Measurements from ENCODE around the gene PHLDB1. TPM values are rescaled to one million over a fixed set of nuclear protein-coding genes. Genes with fewer than 3 reads are reported as not detected.

Gene PHLDB1
- total RNA-seq, 1 donor from 2014 or later = 93.1 TPM

DNA sequence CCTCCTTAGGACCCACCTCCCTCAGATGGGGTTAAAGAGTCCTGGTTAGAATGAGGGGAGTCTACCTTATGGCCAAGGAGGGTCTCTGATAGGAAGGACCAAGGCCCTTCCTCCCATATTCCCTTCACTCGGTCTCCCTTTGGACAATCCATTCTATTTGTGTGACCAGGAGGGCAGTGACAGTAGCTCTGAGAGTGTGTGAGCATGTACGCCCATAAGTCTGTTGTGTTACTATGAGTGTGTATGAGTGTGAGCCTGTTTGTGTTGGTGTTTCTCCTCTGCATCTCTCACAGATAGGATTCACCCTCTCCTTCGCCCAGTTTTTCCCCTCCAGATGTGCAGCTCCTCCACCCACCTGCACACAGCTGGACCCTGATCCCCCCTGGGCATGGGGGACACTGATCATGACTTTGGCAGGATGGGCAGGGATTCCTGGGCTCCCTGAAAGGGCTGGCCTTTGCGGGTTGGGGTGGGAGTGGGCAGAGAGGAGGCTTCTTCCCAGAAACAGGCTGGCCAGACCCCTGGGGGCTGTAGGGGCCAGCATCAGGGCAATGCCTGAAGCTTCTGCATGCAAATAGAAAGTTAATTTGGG is 14.5 kb downstream of the PHLDB1 start:
- DNase-seq (ENCODE audit: low spot score) = no peak

DNA sequence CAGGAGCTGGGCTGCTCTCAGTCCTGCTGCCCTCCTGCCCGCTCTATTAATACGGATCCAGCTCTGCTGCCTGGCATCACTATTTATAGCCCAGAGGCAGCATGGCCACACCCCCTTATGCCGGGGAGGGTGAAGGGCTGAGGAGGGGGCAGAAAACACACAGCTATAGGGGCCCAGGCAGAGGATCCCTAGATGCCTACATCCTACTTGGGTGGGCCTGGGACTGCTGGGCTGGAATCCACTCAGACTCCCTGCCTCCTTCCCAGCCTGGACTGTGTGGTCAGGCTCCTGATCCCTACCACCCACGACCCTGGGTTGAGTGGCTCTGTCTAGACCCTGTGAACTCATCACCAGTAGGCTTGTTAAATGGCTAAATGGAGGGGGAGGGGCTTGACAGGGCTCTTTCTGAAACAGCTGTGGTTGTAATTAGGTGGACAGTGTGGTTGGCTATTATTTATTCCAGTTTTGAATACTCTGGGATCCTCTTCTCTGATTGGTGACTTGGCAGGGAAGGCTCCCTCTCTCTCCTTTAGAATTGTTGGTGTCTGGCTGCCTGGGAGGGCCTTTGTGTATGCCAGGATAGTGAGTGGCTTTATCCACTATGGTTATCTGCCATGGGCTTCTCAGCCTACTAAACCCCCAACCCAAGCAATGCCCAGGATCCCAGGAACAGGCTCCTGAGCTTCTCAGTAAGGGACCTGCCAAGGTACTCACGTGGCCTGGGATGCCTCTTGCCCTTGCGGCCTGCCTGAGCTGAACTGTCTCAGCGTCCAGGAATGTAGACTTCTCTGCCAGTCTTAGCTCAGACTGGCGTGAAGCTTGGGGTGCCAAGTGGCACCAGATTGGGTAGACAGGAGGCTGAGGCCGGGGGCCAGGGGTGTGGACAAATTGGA is 15.2 kb downstream of the PHLDB1 start:
- no peak for DNase-seq (ENCODE audit: low spot score)

DNA sequence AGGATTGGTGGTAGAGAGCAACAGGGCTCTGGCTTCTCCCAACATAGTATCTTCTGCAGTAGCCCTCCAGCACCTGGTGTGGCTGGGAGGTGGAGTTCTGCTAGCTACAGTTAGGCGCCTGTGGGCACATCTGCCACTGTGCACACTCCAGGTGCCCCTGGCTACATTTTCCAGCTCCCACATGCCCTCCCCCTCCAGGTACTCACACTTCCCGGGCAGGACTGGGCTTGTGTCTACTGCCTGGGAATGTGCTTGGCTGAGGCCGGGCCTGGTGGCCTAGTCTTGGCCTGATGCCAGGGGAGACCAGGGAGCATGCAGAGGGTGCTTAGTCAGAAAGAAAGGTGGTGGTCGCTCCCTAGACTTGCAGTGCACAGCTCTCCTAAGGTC is 15.8 kb downstream of the PHLDB1 start:
- peak; percentile 79 for DNase-seq (ENCODE audit: low spot score)

DNA sequence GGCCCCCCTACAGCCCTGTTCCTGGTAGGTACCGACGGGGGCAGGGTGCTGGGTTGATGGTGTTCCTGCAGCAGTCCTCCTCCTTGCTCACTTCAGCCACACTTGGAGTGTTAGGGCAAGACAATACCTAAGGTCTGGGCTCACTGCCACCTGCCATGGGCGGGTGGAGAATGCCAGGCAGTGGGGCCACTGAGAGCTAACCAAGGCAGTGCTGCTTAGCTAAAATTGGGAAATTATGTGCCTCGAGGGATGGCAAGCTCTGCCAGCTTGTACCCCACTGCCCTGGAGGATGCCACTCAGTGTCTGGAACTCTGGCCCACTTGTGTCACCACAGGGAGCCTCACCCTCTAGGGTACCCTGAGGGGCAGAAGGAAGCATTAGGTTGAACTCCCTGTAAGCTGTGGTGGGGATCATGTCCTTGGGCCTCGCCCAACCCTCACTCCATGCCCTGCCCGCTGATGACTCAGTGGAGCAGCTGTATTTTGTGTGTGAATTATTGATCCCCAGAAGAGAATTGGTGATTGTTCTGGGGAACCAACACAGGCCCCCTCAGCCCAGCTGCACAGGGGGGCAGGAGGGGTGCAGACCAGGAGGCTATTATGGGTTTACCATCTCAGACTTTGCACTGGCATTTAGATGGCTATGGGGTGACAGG is 17.7 kb downstream of the PHLDB1 start:
- no peak for DNase-seq (ENCODE audit: low spot score)

DNA sequence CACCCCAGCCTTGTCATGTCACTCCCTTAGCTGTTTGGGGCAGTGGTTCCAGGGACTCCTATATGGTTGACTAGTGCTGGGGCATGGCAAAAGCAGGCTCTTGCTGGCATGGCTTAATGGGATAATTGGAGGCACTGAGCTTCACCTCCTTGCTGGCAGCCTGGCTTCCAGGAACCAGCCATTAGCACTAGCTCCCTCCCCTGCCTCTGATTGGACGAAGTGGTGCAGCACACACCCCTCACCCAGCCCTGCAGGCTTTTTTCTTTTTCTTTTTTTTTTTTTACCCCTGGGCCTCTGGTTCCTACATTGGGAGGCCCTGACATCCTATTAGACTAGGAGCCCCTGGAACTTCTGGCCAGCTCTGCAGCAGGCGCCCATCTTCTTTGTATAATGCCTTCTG is 18.6 kb downstream of the PHLDB1 start:
- DNase-seq (ENCODE audit: low spot score) = no peak

DNA sequence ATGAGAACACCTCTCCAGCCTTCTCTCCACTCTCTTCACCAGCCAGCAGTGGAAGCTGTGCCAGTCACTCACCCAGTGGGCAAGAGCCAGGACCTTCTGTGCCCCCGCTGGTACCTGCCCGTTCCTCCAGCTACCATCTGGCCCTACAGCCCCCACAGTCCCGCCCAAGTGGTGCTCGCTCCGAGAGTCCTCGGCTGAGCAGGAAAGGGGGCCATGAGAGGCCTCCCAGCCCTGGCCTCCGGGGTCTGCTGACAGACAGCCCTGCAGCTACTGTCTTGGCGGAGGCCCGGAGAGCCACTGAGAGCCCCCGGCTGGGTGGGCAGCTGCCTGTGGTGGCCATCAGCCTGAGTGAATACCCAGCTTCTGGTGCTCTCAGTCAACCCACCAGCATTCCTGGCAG is 20.2 kb downstream of the PHLDB1 start:
- no peak for DNase-seq (ENCODE audit: low spot score)

DNA sequence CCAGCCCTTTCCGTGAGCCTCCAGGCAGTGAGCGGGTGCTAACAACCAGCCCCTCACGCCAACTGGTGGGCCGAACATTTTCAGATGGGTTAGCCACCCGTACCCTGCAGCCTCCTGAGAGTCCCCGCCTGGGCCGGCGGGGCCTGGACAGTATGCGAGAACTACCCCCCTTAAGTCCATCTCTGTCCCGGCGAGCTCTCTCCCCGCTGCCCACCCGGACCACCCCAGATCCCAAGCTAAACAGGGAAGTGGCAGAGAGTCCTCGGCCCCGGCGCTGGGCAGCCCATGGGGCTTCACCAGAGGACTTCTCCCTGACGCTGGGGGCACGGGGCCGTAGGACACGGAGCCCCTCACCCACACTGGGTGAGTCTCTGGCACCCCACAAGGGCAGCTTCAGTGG is 20.6 kb downstream of the PHLDB1 start:
- no peak for DNase-seq (ENCODE audit: low spot score)

DNA sequence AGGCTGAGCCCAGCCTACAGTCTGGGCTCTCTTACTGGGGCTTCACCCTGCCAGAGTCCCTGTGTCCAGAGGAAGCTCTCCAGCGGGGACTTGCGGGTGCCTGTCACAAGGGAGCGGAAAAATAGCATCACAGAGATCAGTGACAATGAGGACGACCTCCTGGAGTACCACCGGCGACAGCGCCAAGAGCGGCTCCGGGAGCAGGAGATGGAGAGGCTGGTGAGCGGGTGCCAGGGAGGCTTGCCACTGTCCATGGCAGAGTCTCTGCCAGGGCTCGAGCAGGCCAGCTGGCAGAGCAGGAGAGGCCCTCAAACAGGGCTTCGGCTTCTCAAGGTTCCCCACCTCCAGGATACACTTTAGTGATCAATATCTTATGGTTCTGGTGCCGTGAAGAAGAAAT is 21.0 kb downstream of the PHLDB1 start:
- DNase-seq (ENCODE audit: low spot score) = no peak

DNA sequence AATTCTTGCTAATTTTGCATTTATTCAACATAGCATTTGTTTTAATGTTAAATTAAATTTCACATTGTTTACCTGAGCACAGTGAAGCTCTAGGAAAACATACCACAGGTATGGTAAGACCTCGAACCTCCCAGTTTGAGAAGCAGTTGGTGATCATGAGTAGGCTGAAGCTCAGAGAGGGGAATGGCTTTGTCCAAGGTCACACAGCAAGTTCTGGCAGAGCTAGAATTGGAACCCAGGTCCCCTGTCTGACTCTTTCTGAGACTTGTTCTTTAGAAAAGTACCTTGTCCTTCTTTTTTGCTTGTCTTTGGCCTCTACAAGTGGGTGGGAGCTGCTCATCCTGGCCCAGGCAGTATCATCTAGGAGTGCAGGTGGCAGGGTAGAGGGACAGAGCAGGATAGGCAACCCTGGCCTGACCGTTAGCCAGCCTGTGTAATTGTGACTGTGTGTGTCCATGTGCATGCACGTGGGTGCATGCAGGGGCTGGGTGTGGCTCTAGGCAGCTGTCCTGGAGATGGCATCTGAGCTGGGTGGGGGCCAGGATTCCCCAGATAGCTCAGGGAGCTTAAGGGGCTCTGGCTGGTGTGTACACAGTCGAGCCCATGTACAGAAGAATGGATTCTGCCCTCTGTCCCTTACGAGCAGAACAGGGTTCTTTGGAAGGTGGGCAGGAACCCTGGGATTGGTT is 21.6 kb downstream of the PHLDB1 start:
- no peak for DNase-seq (ENCODE audit: low spot score)

DNA sequence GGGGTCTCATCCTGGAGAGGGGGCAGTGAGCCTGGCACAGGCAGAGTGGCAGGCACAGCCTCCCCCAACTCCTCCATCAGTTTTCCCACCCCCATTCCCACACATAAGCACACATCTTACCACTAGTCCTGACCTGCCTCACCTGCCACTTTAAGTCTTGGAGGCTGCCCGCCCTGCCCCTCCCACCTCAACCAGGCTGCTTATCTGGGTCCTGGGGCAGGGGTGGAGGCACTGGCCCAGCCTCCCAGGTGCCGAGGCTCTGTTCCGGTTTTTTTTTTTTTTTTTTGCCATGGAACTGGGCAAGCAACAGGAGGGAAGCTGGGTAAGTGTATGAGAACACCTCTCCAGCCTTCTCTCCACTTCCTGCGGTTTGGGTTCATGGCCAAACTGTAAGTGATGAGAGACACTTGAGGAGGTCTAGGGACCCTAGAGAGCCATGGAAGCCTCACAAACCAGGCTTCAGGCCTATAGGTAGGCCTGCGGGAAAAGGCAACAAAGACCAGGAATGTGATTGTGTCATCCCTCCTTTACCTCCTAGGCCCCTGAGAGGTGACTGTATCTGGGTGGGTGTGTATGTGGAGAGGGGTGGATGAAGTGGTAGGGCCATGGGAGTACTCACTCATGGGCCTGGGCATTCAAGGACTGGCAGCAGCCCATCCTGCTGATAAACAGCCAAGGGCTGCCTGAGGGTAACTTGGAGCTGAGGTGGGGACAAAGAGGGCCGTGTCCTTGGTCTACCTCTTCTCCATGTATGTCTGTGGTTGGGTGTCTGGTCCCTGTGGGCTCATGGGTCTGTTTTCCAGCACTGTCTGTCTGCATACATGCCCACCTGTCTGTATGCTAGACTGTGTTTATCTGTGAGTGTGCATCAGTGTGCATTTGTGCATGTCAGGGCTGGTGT is 22.6 kb downstream of the PHLDB1 start:
- DNase-seq (ENCODE audit: low spot score) = no peak

DNA sequence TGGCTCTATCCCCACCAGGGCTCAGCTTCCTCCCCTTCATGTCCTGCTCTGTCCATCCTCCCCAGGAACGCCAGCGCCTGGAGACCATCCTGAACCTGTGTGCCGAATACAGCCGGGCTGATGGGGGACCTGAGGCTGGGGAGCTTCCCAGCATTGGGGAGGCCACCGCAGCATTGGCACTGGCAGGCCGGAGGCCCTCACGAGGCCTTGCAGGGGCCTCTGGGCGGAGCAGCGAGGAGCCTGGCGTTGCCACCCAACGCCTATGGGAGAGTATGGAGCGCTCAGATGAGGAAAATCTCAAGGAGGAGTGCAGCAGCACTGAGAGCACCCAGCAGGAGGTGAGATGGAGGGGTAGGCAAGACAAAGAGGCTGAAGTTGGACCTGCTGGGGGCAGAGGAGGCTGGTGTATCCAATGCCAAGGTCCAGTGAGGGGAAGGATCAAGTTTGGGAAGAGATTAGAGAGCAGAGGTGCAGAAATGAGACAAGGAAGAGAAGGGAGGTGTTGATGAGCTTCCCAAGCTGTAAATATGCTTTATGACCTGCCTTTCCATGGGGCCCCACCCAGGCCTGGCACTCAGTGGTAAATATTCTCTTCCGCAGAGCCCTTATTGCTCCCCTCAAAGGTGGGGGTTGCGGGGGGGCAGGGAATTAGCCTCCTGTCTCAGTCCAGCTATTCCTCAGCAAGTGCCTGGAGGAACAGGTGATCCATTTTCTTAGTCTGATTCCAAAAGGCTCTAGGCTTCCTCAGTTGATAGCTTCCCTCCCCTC is 23.9 kb downstream of the PHLDB1 start:
- DNase-seq (ENCODE audit: low spot score) = no peak

DNA sequence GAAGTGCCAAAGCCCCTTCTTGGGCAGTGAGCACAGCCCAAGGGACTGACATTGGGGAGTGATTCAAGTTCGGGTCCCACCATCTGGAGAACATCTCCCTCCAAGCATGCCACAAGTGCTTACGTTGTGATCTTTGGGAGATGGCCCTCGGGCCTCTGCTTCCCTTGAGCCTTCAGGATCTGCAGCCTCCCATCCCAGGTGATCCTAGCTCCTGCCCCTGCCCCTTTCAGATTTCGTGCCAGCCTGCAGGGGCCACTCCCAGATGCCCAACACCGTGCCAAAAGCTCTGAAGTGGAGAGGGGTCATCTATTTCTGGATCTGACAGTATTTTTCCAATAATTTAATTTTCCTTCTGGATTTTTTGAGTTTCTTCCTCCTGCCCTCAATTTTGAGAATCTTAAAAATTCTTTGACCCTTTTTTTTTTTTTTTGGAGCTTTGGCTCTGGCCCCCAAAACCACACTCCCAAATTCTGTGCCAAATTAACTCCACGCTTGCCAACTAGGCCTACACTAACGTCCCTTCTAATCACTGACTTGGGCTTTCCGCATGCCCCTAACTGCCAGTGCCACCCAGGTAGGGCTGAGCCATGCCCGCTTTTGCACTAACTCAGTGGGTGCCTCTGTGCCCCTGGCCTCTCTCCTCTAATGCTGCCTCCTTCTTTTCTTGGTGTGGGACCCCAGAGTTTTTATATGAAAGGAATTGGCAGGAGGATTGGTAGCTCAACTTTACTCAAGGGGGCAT is 25.3 kb downstream of the PHLDB1 start:
- DNase-seq (ENCODE audit: low spot score) = no peak

DNA sequence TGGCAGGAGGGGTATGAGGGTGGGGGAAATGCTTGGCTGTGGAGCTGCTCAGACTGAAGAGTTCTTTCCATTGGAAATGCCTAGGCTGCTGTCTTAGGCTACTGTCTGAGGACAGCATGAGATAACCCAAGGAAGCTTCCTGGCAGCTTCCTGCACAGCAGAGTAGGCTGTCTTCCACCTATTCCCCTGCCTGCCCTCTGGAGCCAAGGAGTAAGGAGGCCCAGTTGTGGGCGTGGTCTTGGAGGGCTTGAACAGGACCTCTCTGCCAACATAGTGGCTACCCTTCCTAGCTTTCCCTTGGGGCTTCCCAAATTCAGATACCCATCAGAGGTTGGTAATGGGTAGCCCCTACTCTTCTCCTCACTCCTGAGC is 25.9 kb downstream of the PHLDB1 start:
- DNase-seq (ENCODE audit: low spot score) = no peak

DNA sequence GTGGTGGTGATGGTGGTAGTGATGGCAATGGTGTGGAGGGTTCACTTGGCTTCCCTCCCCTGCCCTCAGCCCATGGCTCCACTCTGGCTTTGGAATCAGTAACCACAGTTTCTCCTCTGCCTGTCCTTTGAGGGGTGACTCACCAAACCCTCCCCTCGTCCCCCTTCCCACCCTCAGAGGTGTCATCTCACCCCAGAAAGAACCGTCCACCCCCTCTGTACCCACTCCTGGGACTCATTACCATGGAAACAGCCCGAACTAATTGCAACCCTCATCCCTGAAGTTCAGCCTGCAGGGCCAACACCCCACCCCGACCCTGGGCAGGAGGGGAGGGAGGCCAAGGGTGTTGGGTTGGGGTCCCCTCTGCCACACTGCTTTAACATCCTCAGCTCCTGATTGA is 26.6 kb downstream of the PHLDB1 start:
- DNase-seq (ENCODE audit: low spot score) = no peak

DNA sequence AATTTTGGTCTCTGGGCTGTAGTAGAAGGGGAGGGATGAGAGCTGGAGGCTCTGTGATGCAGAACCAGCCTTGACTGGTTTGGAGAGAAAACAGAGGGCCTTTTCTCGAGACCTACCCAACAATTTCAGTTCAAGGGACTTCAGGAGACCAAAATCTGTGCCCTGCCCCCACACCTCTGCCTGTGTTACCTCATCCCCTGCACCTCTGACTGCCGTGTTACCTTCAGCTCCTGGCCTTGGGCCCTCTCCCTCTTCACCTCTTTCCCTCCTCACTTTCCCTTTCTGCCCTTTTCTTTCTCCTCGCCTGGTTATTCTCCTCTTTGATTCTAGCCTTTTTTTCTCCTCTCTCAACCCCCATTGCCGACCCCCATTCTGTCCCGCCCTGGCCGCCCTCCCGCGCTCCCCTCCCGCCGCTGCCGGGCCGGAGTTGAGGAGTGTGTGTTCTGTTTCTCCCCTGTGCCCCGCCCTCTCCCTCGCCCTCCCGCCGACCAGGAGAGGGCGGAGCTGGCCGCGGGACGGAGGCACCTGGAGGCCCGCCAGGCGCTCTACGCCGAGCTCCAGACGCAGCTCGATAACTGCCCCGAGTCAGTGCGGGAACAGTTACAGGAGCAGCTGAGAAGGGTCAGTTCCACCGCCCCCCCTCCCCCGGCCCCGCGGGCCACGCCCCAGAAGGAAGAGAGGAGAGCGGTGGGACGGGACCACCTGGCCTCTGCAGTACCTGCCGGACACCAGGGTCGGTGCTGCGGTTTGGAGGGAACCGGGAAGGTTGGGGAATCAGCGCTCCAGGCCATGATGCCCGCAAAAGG is 27.2 kb downstream of the PHLDB1 start:
- DNase-seq (ENCODE audit: low spot score) = peak; percentile 84

DNA sequence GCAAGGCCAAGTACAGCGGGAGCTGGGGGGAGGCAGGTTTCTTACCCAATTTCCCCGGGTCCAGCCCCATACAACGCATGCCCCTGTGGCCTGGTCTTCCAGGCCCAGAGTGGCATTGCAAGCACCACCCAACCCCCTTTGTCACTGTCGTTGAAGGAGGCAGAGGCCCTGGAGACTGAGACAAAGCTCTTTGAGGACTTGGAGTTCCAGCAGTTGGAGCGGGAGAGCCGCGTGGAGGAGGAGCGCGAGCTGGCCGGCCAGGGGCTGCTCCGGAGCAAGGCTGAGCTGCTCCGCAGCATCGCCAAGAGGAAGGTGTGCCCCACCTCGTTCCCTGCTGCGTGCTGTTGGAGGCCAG is 27.8 kb downstream of the PHLDB1 start:
- no peak for DNase-seq (ENCODE audit: low spot score)

DNA sequence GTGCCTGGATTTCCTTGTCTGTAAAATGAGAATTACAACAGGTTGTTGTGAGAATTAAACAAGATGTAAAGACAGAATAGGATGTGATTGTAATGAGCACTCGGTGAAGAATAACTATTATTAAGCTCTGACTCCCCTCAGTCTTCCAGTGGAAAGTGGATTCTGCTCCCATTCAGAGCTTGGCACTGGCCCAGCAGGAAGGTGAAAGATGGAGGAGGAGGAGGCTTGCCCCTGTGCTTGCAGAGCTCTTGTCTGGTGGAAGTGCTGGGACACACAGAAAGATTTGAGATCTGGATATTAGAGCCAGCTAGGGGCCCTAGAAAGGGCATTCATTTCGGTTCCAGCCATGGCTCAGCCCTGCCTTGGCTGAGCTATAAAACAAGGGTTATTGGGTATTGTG is 28.2 kb downstream of the PHLDB1 start:
- DNase-seq (ENCODE audit: low spot score) = no peak

DNA sequence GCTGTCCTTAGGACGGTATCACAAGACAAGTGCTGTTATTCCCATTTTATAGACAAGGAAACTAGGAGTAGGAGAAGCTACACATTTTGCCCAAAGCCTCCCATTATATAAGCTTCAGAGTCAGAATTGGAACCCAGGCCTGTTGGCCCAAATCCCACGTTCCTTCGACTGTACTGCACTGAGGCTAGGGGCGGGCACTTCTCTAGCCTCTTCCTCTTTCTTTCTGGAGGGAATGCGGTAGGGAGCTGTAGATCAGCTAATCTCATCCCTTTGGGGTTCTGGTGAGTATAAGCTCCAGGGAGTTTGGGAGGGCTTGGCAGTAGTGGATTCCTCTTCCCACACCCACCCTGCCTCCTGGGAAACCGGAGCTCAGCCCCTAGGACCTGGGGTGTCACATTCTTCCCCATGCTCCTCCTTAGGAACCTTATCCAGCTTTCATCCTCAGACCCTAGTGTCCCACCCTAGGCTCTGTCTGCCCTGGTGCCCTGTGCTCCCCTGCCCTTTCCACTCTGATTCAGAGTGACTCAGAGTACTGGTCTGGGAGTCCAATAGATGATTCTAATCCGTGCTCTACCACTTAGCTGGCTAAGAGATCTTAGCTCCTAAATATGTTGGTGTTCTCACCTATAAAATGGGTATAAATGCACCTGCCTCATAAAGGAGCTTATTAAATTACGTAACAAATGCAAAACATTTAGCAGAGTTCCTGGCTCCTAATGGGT is 29.3 kb downstream of the PHLDB1 start:
- no peak for DNase-seq (ENCODE audit: low spot score)

DNA sequence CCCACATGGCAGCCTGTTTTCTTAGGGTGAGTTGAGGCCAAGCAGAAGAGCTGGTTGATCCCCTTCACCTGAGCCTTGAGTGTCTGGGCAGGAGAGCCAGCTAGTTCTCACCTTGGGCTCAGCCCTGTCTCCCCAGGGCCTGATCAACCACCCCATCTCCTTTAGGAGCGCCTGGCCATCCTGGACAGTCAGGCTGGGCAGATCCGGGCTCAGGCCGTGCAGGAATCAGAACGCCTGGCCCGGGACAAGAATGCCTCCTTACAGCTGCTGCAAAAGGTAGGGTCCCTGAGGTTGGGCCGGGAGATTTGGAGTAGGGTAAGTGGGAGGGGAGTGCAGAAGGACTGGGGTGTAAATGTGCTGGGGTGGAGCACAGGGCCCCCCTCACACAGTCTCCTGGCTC is 31.3 kb downstream of the PHLDB1 start:
- no peak for DNase-seq (ENCODE audit: low spot score)
